ENCODE results near the gene MAOA.

- no peak for TF ChIP-seq POLR2AphosphoS5 (IDR thresholded peaks at IDR 0.05)
- TF ChIP-seq, protein P1, sequence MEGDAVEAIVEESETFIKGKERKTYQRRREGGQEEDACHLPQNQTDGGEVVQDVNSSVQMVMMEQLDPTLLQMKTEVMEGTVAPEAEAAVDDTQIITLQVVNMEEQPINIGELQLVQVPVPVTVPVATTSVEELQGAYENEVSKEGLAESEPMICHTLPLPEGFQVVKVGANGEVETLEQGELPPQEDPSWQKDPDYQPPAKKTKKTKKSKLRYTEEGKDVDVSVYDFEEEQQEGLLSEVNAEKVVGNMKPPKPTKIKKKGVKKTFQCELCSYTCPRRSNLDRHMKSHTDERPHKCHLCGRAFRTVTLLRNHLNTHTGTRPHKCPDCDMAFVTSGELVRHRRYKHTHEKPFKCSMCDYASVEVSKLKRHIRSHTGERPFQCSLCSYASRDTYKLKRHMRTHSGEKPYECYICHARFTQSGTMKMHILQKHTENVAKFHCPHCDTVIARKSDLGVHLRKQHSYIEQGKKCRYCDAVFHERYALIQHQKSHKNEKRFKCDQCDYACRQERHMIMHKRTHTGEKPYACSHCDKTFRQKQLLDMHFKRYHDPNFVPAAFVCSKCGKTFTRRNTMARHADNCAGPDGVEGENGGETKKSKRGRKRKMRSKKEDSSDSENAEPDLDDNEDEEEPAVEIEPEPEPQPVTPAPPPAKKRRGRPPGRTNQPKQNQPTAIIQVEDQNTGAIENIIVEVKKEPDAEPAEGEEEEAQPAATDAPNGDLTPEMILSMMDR (IDR thresholded peaks at IDR 0.05 in 8 of 11, conservative IDR thresholded peaks at IDR 0.05 in 3 of 11): no peak
- TF ChIP-seq POLR2A (IDR thresholded peaks at IDR 0.05): no peak
Observed at GRCh38 chrX:43718081-43718480, 62.0 kb downstream of the MAOA start.
